NCI-H187 treated with DMSO at 0.1 percent for 48 hours (cell line): ENCODE results near the gene ZRANB3.
"Not testable (repeated sequence)": the region's sequence is repeated elsewhere in the genome, so short reads cannot be mapped to it uniquely, and the experiment has no call there.

Experiments
- DNase-seq: peaks from one replicate; lab custom pipeline; 2025; lab: John Stamatoyannopoulos, UW

The ZRANB3 gene

DNA sequence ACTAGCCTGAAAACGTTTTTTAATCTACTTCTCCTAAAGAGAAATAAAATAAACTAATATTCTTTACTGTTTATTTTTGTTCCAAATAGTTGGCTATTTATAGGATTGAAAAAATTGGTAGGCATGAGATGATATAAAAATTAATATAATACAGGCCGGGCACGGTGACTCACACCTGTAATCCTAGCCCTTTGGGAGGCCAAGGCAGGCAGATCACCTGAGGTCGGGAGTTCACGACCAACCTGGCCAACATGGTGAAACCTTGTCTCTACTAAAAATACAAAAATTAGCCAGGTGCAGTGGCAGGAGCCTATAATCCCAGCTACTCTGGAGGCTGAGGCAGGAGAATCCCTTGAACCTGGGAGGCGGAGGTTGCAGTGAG is 409.4 kb downstream of the ZRANB3 start:
- DNase-seq: not testable (repeated sequence)

DNA sequence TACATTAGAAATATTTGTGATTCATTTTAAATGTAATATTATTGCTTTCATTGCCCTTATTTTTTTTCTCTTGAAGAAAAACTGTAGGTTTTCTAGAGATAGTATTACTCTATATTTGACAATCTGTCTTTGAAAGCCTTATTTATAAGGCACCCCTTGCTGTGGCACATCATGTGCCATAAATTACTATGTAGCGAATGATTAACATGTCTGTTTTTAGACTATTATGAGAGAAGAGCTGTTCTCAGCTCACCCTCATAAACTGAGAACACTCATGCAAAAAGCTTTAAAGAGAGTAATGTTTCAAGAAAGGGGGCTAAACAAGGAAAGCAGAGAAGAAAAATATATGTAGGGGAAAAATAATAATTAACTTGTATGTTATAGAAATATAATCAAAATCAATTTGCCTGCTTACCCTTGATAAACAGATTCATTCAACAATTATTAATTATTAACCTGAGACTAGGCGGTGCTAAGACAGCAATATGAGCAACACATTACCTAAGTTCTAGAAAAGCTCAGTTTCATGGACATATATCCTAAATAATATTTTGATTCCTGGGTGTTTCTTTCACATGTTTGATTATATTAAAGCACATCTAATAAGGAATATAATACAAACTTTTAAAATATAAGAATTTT is 409.9 kb downstream of the ZRANB3 start:
- DNase-seq: no peak

DNA sequence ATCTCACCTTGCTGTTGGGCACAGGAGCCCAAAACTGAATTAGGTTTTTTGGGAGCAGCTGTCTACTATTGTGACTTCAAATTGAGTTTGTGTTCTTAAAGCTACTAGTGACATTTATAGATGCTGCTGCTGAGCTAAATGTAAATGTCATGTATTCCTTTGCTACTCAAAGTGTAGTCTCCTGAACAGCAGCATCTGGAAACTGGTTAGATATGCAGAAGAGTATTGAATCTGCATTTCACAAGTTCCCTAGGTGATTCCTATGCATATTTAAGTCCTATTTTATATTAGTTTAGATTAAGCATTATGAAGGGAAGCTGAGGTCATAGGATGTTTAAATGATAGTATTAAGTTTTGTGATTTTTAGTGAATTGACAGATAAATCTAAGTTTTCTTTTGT is 411.4 kb downstream of the ZRANB3 start:
- DNase-seq: no peak

DNA sequence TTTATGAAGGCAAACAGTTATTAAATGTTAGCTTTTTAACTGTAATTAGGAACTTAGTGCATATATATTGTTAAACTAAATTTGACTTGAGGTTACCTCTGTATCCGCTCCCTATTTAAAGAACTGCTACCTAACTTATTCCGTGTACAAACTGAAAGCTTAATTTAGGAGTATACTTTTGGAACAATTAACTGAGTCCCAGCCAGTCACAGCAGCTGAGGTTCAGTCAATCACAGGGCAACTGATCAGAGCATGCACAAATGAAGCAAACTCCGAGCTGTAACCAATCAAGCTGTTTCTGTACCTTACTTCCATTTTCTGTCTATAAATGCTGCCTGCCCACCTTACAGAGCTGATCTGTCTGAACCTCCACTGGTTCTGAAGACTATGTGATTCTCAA is 417.7 kb downstream of the ZRANB3 start:
- no peak for DNase-seq

DNA sequence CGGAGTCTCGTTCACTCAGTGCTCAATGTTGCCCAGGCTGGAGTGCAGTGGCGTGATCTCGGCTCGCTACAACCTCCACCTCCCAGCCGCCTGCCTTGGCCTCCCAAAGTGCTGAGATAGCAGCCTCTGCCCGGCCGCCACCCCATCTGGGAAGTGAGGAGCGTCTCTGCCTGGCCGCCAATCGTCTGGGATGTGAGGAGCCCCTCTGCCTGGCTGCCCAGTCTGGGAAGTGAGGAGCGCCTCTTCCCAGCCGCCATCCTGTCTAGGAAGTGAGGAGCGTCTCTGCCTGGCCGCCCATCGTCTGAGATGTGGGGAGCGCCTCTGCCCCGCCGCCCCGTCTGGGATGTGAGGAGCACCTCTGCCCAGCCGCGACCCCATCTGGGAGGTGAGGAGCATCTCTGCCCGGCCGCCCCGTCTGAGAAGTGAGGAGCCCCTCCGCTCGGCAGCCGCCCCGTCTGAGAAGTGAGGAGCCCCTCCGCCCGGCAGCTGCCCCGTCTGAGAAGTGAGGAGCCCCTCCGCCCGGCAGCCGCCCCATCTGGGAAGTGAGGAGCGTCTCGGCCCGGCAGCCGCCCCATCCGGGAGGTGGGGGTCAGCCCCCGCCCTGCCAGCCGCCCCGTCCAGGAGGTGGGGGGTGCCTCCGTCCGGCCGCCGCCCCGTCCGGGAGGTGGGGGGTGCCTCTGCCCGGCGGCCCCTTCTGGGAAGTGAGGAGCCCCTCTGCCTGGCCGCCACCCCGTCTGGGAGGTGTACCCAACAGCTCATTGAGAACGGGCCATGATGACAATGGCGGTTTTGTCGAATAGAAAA is 425.3 kb downstream of the ZRANB3 start:
- not testable (repeated sequence) for DNase-seq

DNA sequence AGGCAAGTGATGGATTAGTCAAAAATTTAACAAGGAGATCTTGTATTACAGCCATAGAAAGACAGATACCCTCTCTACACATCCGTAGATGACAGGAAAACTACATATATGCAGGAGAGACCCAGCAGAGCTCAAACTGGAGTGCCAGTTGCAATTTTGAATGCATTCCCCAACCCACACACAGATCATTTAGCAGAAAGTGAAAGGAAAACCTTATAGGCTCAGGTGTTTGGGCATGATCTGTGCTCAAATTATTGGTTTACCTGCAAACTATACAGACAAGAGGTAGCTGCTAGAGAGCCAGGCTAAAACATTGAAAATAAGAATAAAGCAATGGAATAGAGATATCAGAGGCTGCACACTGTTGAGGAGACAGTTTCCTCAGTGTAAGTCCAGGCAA is 427.2 kb downstream of the ZRANB3 start:
- no peak for DNase-seq

DNA sequence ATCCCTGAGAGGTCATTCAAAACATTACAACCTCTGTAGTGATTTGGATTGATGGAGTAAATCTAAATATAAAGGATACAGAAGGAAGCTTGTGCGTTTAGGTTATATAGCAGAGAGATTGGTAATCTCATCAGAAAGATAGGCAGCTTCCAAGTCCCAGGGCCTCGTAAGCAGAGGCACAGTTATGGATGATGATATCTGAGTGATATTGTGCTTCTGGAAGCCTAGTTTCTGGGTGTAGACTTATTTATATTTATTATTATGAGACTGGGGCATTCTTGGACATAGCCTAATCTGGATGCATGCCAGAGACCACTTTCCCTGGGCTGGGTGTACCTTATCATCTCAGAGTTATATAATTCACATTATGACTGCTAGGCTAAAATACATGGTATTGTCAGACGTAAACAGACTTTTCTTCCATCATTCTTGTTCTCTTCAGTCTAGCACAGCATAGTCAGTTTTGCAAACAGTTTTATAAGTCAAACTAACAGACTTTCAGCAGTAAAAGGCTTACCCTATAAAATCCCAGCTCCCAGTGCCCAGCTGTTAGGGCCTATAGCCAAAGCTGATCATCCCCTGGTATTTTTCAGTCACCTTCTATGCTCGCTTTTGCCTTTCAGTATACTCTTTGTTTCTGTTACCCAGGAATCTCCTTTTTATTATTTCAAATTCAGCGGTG is 431.1 kb downstream of the ZRANB3 start:
- DNase-seq: no peak

DNA sequence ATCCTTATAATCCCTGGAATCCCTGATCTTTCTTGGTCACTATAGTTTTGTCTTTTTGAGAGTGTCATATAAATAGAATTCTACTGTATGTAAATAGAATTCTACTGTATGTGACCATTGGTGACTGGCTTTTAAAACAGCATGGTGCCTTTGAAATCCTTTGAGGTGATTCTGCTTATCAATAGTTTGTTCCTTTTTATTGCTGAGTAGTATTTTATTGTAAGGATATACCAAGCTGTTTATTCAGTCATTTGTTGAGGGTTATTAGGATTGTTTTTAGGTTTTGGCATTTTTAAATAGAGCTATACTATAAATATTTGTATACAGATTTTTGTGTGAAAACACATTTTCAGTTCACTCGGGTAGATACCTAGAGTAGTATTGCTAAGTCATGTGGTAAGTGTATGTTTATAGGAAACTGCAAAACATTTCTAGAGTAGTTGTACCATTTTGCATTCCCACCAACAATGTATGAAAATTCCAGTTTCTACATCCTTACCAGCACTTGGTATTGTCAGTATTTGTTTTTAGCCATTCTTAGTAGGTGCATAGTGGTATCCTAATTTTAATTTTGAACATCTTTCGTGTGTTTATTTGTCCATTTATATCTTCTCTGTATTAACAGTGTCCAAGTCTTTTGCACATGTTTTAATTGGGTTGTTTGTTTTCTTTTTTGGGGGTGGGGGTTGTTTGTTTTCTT is 433.3 kb downstream of the ZRANB3 start:
- no peak for DNase-seq

DNA sequence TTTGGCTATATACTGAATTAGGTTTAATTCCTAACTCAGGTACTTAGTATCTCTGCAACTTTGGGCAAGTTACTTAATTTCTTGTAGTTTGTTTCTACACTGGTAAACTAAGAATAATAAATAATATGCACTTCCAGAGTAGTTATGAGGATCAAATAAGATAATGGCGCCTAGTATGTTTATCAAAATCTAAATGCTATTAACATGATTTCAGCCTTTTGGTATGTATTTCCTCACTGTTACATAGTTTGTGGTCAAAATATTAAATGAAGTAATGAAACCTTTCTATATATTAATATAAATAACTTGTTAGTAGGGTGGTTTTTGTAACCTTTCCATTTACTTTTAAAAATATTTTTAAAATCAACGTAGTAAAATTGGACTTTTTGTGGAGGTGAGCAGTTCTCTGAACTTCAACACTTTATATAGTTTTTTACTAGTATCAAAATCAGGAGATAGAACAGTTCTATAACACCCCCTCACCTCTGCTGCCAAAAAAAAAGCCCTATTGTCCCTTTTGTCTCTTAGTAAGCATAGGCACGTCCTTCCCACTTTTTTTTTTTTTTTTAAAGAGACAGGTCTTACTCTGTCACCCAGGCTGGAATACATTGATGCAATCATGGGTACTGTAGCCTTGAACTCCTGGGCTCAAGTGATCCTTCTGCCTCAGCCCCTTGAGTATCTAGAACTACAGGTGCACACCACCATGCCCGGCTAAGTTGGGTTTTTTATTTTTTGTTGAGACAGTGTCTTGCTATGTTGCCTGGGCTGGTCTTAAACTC is 434.2 kb downstream of the ZRANB3 start:
- DNase-seq: no peak

DNA sequence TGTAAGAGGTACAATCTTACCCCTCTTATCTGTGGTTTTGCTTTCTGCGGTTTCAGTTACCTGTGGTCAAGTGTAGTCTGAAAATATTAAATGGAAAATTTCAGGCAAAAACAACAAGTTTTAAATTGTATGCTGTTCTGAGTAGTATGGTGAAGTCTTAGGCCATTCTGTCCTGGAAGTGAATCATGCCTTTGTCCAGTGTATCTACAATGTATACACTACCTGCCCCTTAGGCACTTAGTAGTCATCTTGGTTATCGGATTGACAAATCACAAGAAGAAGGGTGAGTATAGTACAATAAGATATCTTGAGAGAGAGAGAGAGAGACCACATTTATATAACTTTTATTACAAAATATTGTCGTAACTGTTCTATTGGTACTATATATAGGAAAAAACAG is 435.4 kb downstream of the ZRANB3 start:
- DNase-seq: no peak

DNA sequence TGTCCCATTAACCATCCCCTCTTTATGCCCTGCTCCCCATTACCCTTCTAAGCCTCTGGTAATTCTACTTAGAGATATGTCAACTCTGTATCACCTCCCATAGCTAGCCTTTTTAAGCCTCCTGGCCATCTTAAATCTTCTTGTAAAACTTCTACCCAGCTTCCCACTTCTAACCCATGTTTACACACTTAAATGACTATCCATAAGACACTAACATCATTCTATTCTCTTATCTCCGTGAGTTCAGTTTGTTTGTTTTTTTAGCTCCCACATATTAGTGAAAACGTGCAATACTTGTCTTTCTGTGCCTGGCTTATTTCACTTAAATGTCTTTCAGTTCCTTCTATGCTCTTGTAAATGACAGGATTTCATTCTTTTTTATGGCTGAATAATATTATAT is 436.5 kb downstream of the ZRANB3 start:
- DNase-seq: no peak

DNA sequence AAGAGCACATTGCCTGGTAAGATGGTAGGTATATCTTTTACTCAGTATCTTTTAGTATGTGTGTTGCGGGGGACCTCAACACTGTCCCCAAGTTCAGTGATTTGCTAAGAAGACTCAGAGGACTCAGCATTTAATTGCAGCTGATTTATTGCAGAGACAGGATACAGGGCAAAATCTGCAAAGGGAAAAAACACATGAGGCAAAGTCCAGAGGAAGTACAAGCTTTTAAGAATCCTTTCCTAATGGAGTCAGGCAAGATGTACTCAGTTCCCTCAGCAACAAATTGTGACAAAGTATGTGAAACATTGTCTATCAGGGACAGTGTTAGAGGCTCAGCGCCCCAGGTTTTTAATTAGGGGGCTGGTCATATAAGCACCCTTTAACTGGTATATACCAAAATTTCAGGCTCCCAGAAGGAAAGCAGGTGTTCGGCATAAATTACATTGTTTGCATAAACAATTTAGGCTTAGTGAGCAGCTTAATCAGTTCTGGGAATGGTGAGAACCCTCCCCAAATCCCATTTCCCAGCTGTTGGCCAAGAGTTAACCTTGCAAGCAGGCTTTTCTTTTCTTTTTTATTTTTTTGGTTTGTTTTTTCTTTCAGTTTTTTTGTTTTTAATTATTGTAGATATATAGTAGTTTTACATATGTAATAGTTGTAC is 437.2 kb downstream of the ZRANB3 start:
- no peak for DNase-seq

DNA sequence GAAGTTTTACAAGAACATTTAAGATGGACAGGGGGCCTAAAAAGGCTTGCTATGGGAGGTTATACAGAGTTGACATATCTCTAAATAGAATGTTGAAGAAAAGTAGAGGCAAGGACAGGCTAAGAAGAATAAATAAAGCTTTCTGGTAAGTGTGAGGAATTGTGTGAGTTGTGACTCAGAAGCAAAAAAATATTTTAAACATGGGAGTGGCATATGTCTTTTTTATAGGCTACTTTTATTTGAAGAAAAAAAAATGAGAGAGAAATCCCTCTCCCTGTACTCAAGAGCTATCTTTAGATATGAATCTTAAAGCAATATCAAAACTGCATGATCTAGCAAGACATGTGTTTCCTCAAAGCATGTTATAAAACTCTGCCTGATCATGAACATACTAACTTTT is 437.8 kb downstream of the ZRANB3 start:
- DNase-seq: no peak

DNA sequence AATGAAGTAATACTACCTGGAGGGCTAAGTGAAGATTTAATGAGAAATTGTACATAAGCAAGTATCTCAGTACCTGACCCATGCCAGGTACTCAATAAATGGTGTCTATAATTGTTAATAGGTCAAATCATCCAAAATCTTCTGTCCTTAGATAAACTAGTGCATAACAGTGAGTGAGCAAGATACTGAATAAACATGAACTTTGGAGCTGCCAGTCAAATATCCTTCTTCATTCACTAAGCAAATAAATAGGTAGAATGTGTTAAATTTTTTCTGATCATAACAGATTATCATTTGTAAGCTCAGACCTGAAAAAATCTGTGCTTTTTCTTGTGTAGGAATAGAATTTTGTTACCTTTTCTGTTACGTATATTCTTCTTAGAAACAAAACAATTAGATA is 439.3 kb downstream of the ZRANB3 start:
- no peak for DNase-seq

DNA sequence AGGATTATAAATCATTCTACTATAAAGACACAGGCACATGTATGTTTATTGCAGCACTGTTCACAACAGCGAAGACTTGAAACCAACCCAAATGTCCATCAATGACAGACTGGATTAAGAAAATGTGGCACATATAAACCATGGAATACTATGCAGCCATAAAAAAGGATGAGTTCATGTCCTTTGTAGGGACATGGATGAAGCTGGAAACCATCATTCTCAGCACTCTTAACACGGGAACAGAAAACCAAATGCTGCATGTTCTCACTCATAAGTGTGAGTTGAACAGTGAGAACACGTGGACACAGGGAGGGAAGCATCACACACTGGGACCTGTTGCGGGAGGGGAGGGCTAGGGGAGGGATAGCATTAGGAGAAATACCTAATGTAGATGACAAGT is 441.4 kb downstream of the ZRANB3 start:
- DNase-seq: not testable (repeated sequence)
